HepG2 (cell line): ENCODE measurements around the gene GPSM1. TPM values are rescaled to one million over a fixed set of nuclear protein-coding genes. Genes with fewer than 3 reads are reported as not detected.
A peak's percentile ranks its signal among the peaks of the same experiment; 100 is the strongest.

Source experiments
- ATF4 ChIP-seq, 2 experiments: fragments of 450-650 bp in 1 of 2; sonication (generic) in 1 of 2; formaldehyde crosslinking; IDR thresholded peaks; 2 replicates each; pipeline versions ENCODE4 v1.5.0 to v1.8.0; 2020 to 2022; ENCODE audit warnings: mild to moderate bottlenecking in 1 of 2, missing genetic modification reagents in 1 of 2
- CBX2 ChIP-seq, 2 experiments: fragments of 200-600 bp in 1 of 2; sonication (generic); formaldehyde crosslinking in 1 of 2; IDR thresholded peaks; 2 replicates each; pipeline versions ENCODE4 v1.7.0 to v1.8.1; 2018 to 2022; ENCODE audit warnings: low read depth in 2 of 2, low read length in 1 of 2, mild to moderate bottlenecking in 1 of 2, missing genetic modification reagents in 1 of 2
- CHD4 ChIP-seq: fragments of 200-600 bp; sonication (generic); IDR thresholded peaks from 2 replicates; pipeline ENCODE4 v1.7.0; 2017; ENCODE audit warnings: mild to moderate bottlenecking, low read length, borderline replicate concordance
- E2F5 ChIP-seq: sonication (generic); formaldehyde crosslinking; conservative IDR thresholded peaks from 2 replicates; pipeline ENCODE4 v1.4.0; 2020; ENCODE audit warnings: missing genetic modification reagents
- FOXA1 ChIP-seq, 2 experiments: fragments of 450-650 bp in 1 of 2; sonication (generic) in 1 of 2; formaldehyde crosslinking in 1 of 2; IDR thresholded peaks; 2 replicates each; pipeline versions ENCODE4 v1.4.0 to v1.6.1; 2016 to 2020; ENCODE audit warnings: missing genetic modification reagents in 1 of 2
- HMGA1 ChIP-seq: sonication (generic); formaldehyde crosslinking; conservative IDR thresholded peaks from 2 replicates; pipeline ENCODE4 v1.4.0; 2020; ENCODE audit warnings: missing genetic modification reagents
- HNF1B ChIP-seq: sonication (generic); formaldehyde crosslinking; IDR thresholded peaks from 2 replicates; pipeline ENCODE4 v1.5.1; 2020; ENCODE audit warnings: mild to moderate bottlenecking, moderate library complexity, missing genetic modification reagents
- HNRNPH1 ChIP-seq: fragments of 200-400 bp; formaldehyde crosslinking; optimal IDR thresholded peaks from 2 replicates; pipeline ENCODE3; 2017; ENCODE audit warnings: mild to moderate bottlenecking, low read depth, low read length
- SAP130 ChIP-seq: IDR thresholded peaks from 2 replicates; pipeline ENCODE4 v1.6.1; 2016; ENCODE audit warnings: low read depth
- U2AF2 ChIP-seq: fragments of 200-400 bp; formaldehyde crosslinking; IDR thresholded peaks from 2 replicates; pipeline ENCODE4 v1.6.1; 2017; ENCODE audit warnings: low read depth, mild to moderate bottlenecking, low read length
- ZFY ChIP-seq: sonication (generic); formaldehyde crosslinking; IDR thresholded peaks from 2 replicates; pipeline ENCODE4 v1.4.0; 2020; ENCODE audit warnings: missing genetic modification reagents
- ZNF136 ChIP-seq: sonication (generic); formaldehyde crosslinking; IDR thresholded peaks from 2 replicates; pipeline ENCODE4 v1.8.1; 2022; ENCODE audit warnings: low read depth, mild to moderate bottlenecking, moderate library complexity, missing genetic modification reagents
- ZNF143 ChIP-seq: sonication (generic); formaldehyde crosslinking; IDR thresholded peaks from 2 replicates; pipeline ENCODE4 v1.4.0; 2020; ENCODE audit warnings: missing genetic modification reagents
- ZNF20 ChIP-seq: sonication (generic); formaldehyde crosslinking; IDR thresholded peaks from 2 replicates; pipeline ENCODE4 v1.4.0; 2020; ENCODE audit warnings: mild to moderate bottlenecking, moderate library complexity, missing genetic modification reagents
- ZNF280B ChIP-seq: sonication (generic); formaldehyde crosslinking; IDR thresholded peaks from 2 replicates; pipeline ENCODE4 v1.5.0; 2020; ENCODE audit warnings: missing genetic modification reagents, mild to moderate bottlenecking, borderline replicate concordance
- ZNF281 ChIP-seq: sonication (generic); formaldehyde crosslinking; IDR thresholded peaks from 2 replicates; pipeline ENCODE4 v1.4.0; 2020; ENCODE audit warnings: missing genetic modification reagents, borderline replicate concordance
- ZNF33A ChIP-seq: sonication (generic); formaldehyde crosslinking; IDR thresholded peaks from 2 replicates; pipeline ENCODE4 v1.5.1; 2020; ENCODE audit warnings: missing genetic modification reagents, mild to moderate bottlenecking, moderate library complexity, borderline replicate concordance
- ZNF512 ChIP-seq: sonication (generic); formaldehyde crosslinking; IDR thresholded peaks from 2 replicates; pipeline ENCODE4 v1.4.0; 2020; ENCODE audit warnings: mild to moderate bottlenecking, missing genetic modification reagents
- polyA plus RNA-seq, 8 experiments: library from polyadenylated mRNA; depleted of rRNA in 3 of 8; stranded (reverse) in 7 of 8; unstranded in 1 of 8; fragments of >200 nt; fragmentation: Illumina TruSeq in 4 of 8; extraction: Trizol in 4 of 8; gene quantifications; 2 replicates each; pipeline versions ENCODE4 v1.2.1 to v1.2.3, GENCODE V29; 2011 to 2016; ENCODE audit warnings: low read depth in 4 of 8, missing spikeins in 1 of 8, mixed read lengths in 1 of 8; ENCODE audit not compliant: insufficient read depth in 1 of 8
- total RNA-seq, 5 experiments: library from RNA; depleted of rRNA; stranded (reverse); fragments of >200 nt; fragmentation: Illumina TruSeq; extraction: Trizol; gene quantifications; 2 replicates each; pipeline ENCODE4 v1.2.3, GENCODE V29; 2016; ENCODE audit warnings: low read depth in 1 of 5

Gene GPSM1
- total and polyA plus RNA-seq, 2 of the 13 experiments (the other 11 are each of a cell fraction or from before 2014, with no cell fraction given) = 1.0 to 2.4 TPM

GRCh38 chr9:136295542-136296433, 31.6 kb upstream of the GPSM1 start (continued):
- TF ChIP-seq ZNF280B (CRISPR knock-in tag) = no peak
- no peak for TF ChIP-seq HNRNPH1
- 0 out of 4 replicates have a peak, but pooled peaks of 1 of the 2 experiments have one; percentile 13 for TF ChIP-seq ATF4 (CRISPR knock-in tag; IDR thresholded peaks at IDR 0.05)
- no peak for TF ChIP-seq FOXA1 (IDR thresholded peaks at IDR 0.05)
- peak; percentile 19; the same call in 1 of the 2 replicates for TF ChIP-seq FOXA1 (CRISPR knock-in tag; IDR thresholded peaks at IDR 0.05)
- no peak for TF ChIP-seq CHD4
- no peak for TF ChIP-seq ZNF143 (CRISPR knock-in tag)
- no peak for TF ChIP-seq ZNF512 (CRISPR knock-in tag)
- no peak for TF ChIP-seq HNF1B (CRISPR knock-in tag)
- no peak for TF ChIP-seq ZNF20 (CRISPR knock-in tag)
- TF ChIP-seq ZNF33A (CRISPR knock-in tag) = no peak
- no peak for TF ChIP-seq HMGA1 (CRISPR knock-in tag)
- TF ChIP-seq ZNF136 (CRISPR knock-in tag) = no peak
- TF ChIP-seq U2AF2 = no peak
- TF ChIP-seq CBX2 (IDR thresholded peaks at IDR 0.05; ENCODE audit: low read depth, low read length) = no peak
- TF ChIP-seq CBX2 (CRISPR knock-in tag; IDR thresholded peaks at IDR 0.05; ENCODE audit: low read depth) = no peak
- peak; percentile 93 for TF ChIP-seq SAP130 (CRISPR knock-in tag)
- TF ChIP-seq ZFY (CRISPR knock-in tag) = no peak
- no peak for TF ChIP-seq ZNF281
- TF ChIP-seq E2F5 = no peak
